ENCODE results near the gene LINGO3.

Gene LINGO3

GRCh38 chr19:2278459-2279158, 29.3 kb downstream of the LINGO3 start:
- TF ChIP-seq GATA3 (IDR thresholded peaks at IDR 0.05; ENCODE audit: low read depth, low read length) (no peak), GATA2 (IDR thresholded peaks at IDR 0.05; ENCODE audit: low read depth, low read length) (no peak)

DNA sequence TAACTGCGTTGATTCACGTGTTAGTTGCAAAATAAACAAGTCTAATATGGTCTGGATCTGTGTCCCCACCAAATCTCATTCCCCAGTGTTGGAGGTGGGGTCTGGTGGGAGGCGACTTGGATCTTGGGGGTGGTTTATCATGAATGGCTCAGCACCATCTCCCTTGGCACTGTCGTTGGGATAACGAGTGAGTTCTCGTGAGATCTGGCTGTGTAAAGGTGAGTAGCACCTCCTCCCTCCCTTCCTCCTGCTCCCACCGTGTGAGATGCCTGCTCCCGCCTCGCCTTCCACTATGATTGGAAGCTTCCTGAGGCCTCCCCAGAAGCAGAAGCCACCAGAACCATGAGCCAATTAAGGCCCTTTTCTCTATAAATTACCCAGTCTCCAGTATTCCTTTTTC, 30.8 kb downstream of the LINGO3 start:
- TF ChIP-seq GATA2 (IDR thresholded peaks at IDR 0.05; ENCODE audit: low read depth, low read length) = no peak
- TF ChIP-seq GATA3 (IDR thresholded peaks at IDR 0.05; ENCODE audit: low read depth, low read length) = no peak

GRCh38 chr19:2276429-2276986, 31.4 kb downstream of the LINGO3 start:
- TF ChIP-seq GATA3 (IDR thresholded peaks at IDR 0.05; ENCODE audit: low read depth, low read length) = no peak
- TF ChIP-seq GATA2 (IDR thresholded peaks at IDR 0.05; ENCODE audit: low read depth, low read length) = no peak

DNA sequence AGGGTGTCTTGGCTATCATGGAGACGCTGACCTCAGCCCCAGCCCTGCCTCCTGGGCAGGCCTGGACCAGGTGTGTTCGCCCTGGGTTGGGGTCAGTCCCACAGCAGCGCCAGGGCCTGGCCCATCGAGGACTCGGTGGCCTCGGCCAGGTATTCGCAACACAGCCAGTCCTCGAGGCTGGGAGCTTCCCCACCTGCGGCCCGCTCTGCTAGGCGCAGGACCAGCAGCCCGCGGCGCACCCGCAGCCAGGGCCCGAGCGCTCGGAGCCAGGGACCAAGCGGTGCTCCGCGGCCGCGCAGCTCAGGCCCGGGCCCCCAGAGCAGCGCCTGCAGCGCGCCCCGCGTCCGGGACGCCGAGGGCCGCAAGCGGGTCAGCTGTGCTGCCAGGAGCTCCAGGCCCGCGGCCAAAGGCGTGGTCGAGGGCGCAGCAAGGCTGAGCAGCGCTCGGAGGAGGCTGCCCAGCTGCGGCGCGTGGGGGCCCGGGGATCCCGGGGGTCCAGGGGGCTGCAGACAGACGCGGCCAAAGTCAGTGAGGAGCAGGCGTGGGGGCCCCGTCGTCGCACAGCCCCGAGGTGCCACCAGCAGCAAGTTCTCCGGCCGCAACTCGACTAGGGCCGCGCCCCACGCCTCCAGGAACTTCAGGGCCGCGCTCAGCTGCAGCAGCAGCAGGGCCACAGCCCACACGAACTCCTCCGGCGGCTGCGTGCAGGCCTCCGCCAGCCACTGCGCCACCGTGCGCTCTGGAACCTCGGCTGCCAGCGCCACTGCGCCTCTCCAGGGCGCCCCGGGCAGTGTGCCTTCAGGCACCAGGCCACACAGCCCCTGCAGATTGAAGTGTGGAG, 32.1 kb downstream of the LINGO3 start:
- TF ChIP-seq GATA2 (IDR thresholded peaks at IDR 0.05; ENCODE audit: low read depth, low read length) (no peak), GATA3 (IDR thresholded peaks at IDR 0.05; ENCODE audit: low read depth, low read length) (no peak)

GRCh38 chr19:2274931-2275535, 32.9 kb downstream of the LINGO3 start:
- TF ChIP-seq GATA3 (IDR thresholded peaks at IDR 0.05; ENCODE audit: low read depth, low read length) = no peak
- no peak for TF ChIP-seq GATA2 (IDR thresholded peaks at IDR 0.05; ENCODE audit: low read depth, low read length)

- TF ChIP-seq GATA3 (IDR thresholded peaks at IDR 0.05; ENCODE audit: low read depth, low read length) = no peak
- TF ChIP-seq GATA2 (IDR thresholded peaks at IDR 0.05; ENCODE audit: low read depth, low read length) = no peak
These were observed 33.7 kb downstream of the LINGO3 start for GRCh38 chr19:2274185-2274711.

DNA sequence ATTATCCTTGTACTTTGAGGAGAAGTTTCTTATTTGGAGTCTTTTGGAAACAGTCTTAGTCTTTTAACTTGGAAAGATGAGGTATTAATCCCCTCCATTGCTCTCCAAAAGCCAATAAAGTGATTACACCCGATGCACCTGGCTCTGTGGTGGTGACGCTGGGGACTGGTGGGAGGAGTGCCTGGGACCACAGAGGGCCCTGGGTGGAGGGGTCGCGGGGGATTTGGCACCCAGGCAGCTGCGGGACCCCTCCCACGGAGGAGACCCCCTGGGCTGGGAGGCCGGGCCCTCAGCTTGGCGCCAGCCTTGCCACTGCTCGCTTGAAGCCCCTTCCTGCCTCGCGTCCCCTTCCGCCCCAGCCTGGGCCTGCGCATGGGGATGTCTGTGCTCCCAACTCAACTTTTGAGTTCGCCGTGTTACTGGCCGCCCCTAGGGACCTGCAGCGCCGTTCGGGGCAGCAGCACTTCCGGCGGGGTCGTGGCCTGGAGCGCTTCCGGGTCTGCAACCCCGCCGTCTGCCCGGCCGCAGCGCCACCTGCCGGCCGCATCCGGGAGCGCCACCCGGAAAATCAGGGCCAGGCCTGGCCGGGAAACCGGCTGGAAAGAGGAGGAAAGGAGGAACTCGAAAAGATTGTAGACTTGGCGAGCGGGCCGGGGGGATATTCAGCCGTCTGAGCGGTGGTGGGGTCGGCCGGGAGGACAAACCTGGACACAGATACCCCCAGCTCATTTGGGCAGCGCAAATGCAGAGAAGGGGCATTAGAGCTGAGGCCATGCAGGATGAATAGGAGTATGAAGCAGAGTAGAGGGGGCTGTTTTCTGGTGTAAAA, 34.4 kb downstream of the LINGO3 start:
- no peak for TF ChIP-seq GATA2 (IDR thresholded peaks at IDR 0.05; ENCODE audit: low read depth, low read length)
- TF ChIP-seq GATA3 (IDR thresholded peaks at IDR 0.05; ENCODE audit: low read depth, low read length) = no peak

- TF ChIP-seq GATA2 (IDR thresholded peaks at IDR 0.05; ENCODE audit: low read depth, low read length) (no peak), GATA3 (IDR thresholded peaks at IDR 0.05; ENCODE audit: low read depth, low read length) (no peak)
These were observed 36.5 kb downstream of the LINGO3 start for GRCh38 chr19:2271234-2272103.

DNA sequence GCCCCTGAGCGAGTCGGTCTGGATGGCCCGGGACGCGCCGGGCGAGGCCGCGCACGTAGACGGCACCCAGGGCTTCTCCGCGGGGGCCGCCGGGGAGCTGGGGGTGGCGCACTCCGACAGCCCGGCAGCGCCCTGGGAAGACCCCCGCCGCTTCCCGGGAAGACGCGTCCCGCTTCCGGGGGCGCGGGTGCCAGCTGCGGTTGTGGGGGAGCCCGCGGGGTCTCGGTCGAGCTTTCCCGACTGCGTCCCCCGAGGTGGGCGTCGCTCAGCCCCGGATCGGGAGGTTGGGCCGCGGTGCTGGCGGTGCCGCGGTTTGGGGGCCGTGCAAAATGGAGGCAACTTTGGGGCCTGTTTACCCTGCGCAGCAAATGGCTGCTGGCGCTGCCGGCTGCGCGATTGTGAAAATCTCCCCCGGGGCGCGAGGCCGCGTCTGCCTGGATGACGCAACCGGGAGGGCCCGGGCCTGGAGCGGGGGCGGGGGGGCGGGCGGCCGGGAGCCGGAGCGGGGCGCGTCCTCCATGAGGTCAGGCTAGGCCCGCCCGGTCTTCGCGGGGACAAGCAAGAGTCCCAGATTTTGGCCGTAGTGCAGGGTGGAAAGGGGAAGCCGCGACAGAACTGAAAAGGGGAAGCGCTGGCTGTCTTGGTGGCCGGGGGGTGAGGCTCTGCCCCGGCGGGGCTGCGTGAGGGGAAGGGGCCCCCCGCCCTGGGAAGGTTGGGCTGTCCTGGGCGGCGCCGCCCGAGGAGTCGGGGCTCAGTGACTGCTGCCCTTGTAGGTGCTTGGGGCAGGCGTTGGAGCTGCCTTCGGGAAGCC, 37.3 kb downstream of the LINGO3 start:
- no peak for TF ChIP-seq GATA2 (IDR thresholded peaks at IDR 0.05; ENCODE audit: low read depth, low read length)

DNA sequence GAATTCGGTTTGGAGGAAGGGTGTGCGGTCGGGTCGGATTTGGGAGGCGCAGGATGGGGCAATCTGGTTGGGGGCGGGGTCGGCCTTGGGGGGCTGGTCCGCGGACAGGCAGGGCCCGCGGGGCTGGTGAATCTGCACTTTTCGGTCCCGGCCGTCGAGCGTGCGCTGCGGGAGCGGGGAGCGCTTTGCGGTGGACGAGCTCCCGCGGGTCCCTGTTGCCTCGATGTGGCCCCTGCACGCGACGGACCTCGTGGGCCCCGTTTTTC, 37.9 kb downstream of the LINGO3 start:
- TF ChIP-seq GATA2 (IDR thresholded peaks at IDR 0.05; ENCODE audit: low read depth, low read length) (no peak), GATA3 (IDR thresholded peaks at IDR 0.05; ENCODE audit: low read depth, low read length) (no peak)

- TF ChIP-seq GATA2 (IDR thresholded peaks at IDR 0.05; ENCODE audit: low read depth, low read length) = no peak
These were observed 38.5 kb downstream of the LINGO3 start for GRCh38 chr19:2269244-2270156.
